A673 (cell line): ENCODE measurements around the gene MS4A4E.

Source experiments
- EZH2 ChIP-seq: fragments of 200-600 bp; sonication (generic); IDR thresholded peaks from 2 replicates; pipeline ENCODE4 v1.6.1; 2017; ENCODE audit warnings: borderline replicate concordance, low read depth, mild to moderate bottlenecking, mixed read lengths, antibody characterized with exemption, low read length; ENCODE audit not compliant: poor library complexity, severe bottlenecking
- TF ChIP-seq, protein P1 (sequence below): fragments of 300-800, 200-600 bp; sonication (generic); conservative IDR thresholded peaks from 2 replicates; pipeline ENCODE4 v1.5.1; 2017; ENCODE audit warnings: low read depth, mild to moderate bottlenecking, antibody characterized with exemption, low read length, moderate library complexity, mixed read lengths

DNA sequence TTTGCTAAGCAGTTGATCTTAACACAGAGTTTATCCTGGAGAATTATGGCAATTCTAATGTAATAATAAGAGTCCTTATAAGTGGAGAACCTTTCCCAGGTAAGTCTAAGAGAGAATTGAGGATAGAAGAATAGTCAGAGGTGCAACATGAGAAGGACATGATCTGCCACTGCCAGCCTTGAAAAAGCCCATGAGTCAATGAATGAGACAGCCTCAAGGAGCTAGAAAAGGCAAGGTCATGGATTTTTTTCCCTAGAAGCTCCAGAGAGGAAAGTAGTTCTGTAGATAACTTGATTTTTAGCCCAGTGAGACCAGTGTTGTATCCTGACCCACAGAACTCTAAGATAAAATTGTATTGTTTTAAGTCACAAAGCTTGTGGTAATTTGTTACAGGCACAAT lies 77.0 kb downstream of the MS4A4E start:
- TF ChIP-seq, protein P1, sequence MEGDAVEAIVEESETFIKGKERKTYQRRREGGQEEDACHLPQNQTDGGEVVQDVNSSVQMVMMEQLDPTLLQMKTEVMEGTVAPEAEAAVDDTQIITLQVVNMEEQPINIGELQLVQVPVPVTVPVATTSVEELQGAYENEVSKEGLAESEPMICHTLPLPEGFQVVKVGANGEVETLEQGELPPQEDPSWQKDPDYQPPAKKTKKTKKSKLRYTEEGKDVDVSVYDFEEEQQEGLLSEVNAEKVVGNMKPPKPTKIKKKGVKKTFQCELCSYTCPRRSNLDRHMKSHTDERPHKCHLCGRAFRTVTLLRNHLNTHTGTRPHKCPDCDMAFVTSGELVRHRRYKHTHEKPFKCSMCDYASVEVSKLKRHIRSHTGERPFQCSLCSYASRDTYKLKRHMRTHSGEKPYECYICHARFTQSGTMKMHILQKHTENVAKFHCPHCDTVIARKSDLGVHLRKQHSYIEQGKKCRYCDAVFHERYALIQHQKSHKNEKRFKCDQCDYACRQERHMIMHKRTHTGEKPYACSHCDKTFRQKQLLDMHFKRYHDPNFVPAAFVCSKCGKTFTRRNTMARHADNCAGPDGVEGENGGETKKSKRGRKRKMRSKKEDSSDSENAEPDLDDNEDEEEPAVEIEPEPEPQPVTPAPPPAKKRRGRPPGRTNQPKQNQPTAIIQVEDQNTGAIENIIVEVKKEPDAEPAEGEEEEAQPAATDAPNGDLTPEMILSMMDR: no peak
- TF ChIP-seq EZH2: no peak
